ENCODE measurements around the gene MTHFSD. TPM values are rescaled to one million over a fixed set of nuclear protein-coding genes. Genes with fewer than 3 reads are reported as not detected.

The MTHFSD gene
- total RNA-seq, 1 donor from 2014 or later = 14.1 TPM

- Mint-ChIP-seq H3K9me3 (ENCODE audit: unreplicated experiment) (no peaks in the 10 kb centered on the region), H3K36me3 (ENCODE audit: unreplicated experiment) (peaks cover 2% of the 10 kb centered on the region), H3K4me1 (ENCODE audit: unreplicated experiment) (no peaks in the 10 kb centered on the region), H3K27ac (ENCODE audit: unreplicated experiment) (no peak overlapping the region), H3K27me3 (ENCODE audit: unreplicated experiment) (peaks cover 28% of the 10 kb centered on the region), H3K4me3 (ENCODE audit: unreplicated experiment) (no peak overlapping the region)
- no peak for TF ChIP-seq CTCF (IDR thresholded peaks at IDR 0.05)
- no peak for DNase-seq (ENCODE audit: extremely low spot score, unreplicated experiment)
Observed at GRCh38 chr16:86529160-86529559, 25.9 kb downstream of the MTHFSD start.

GRCh38 chr16:86528061-86528929 is 26.7 kb downstream of the MTHFSD start:
- DNase-seq (ENCODE audit: extremely low spot score, unreplicated experiment) = no peak
- Mint-ChIP-seq H3K36me3 (ENCODE audit: unreplicated experiment) (peaks cover 2% of the 10 kb centered on the region), H3K27ac (ENCODE audit: unreplicated experiment) (no peak overlapping the region), H3K4me1 (ENCODE audit: unreplicated experiment) (no peaks in the 10 kb centered on the region), H3K9me3 (ENCODE audit: unreplicated experiment) (no peaks in the 10 kb centered on the region), H3K27me3 (ENCODE audit: unreplicated experiment) (peaks cover 34% of the 10 kb centered on the region), H3K4me3 (ENCODE audit: unreplicated experiment) (no peak overlapping the region)
- TF ChIP-seq CTCF (IDR thresholded peaks at IDR 0.05) = no peak

- no peak for DNase-seq (ENCODE audit: extremely low spot score, unreplicated experiment)
- Mint-ChIP-seq H3K36me3 (ENCODE audit: unreplicated experiment) (peaks cover 2% of the 10 kb centered on the region), H3K4me3 (ENCODE audit: unreplicated experiment) (no peak overlapping the region), H3K9me3 (ENCODE audit: unreplicated experiment) (no peaks in the 10 kb centered on the region), H3K4me1 (ENCODE audit: unreplicated experiment) (no peaks in the 10 kb centered on the region), H3K27ac (ENCODE audit: unreplicated experiment) (no peak overlapping the region), H3K27me3 (ENCODE audit: unreplicated experiment) (peaks cover 43% of the 10 kb centered on the region)
- no peak for TF ChIP-seq CTCF (IDR thresholded peaks at IDR 0.05)
Observed at GRCh38 chr16:86527366-86527765, 27.7 kb downstream of the MTHFSD start.

GRCh38 chr16:86525696-86526095 is 29.3 kb downstream of the MTHFSD start:
- Mint-ChIP-seq H3K27ac (ENCODE audit: unreplicated experiment) (no peak overlapping the region), H3K36me3 (ENCODE audit: unreplicated experiment) (peaks cover 2% of the 10 kb centered on the region), H3K4me3 (ENCODE audit: unreplicated experiment) (no peak overlapping the region), H3K9me3 (ENCODE audit: unreplicated experiment) (no peaks in the 10 kb centered on the region), H3K27me3 (ENCODE audit: unreplicated experiment) (peaks cover 51% of the 10 kb centered on the region), H3K4me1 (ENCODE audit: unreplicated experiment) (no peaks in the 10 kb centered on the region)
- DNase-seq (ENCODE audit: extremely low spot score, unreplicated experiment) = no peak
- TF ChIP-seq CTCF (IDR thresholded peaks at IDR 0.05) = no peak

- H3K36me3 Mint-ChIP-seq (ENCODE audit: unreplicated experiment) = peaks cover 2% of the 10 kb centered on the region
- no peak for DNase-seq (ENCODE audit: extremely low spot score, unreplicated experiment)
- H3K27me3 Mint-ChIP-seq (ENCODE audit: unreplicated experiment) = peaks cover 59% of the 10 kb centered on the region
- no peak overlapping the region for H3K4me3 Mint-ChIP-seq (ENCODE audit: unreplicated experiment)
- TF ChIP-seq CTCF (IDR thresholded peaks at IDR 0.05) = no peak
- no peak overlapping the region for H3K27ac Mint-ChIP-seq (ENCODE audit: unreplicated experiment)
- H3K4me1 Mint-ChIP-seq (ENCODE audit: unreplicated experiment) = peaks cover 2% of the 10 kb centered on the region
- H3K9me3 Mint-ChIP-seq (ENCODE audit: unreplicated experiment) = no peaks in the 10 kb centered on the region
Observed at GRCh38 chr16:86524029-86524428, 31.0 kb downstream of the MTHFSD start.
